Lung (tissue), 12 donors: ENCODE data around the gene ALG12. TPM values are rescaled to one million over a fixed set of nuclear protein-coding genes. Genes with fewer than 3 reads are reported as not detected.

ENCODE experiments used
- ATAC-seq: fragments of 200-7000 bp; cut with Tn5 transposase; one replicate; pipeline ENCODE4 v1.9.1; 2020; ENCODE audit warnings: moderate number of reproducible peaks; ENCODE audit not compliant: insufficient read depth, low FRiP score
- DNase-seq, 3 donors: peaks; one replicate each; pipeline ENCODE4 v3.0.0-alpha.2; 2013 to 2017
- H3K27ac ChIP-seq, 2 donors: one replicate each; pipeline ENCODE4 v1.5.1; 2013; ENCODE audit warnings: mild to moderate bottlenecking in 2 of 2, moderate library complexity in 2 of 2, control low read depth in 1 of 2, inconsistent platforms in 1 of 2, low read depth in 1 of 2, low read length in 1 of 2
- H3K27me3 ChIP-seq, 3 donors: one replicate each; pipeline ENCODE4 v1.5.1; 2013; ENCODE audit warnings: low read length in 2 of 3; ENCODE audit not compliant: control insufficient read depth in 3 of 3, insufficient read depth in 3 of 3
- H3K36me3 ChIP-seq, 4 donors: one replicate each; pipeline ENCODE4 v1.5.1; 2013; ENCODE audit warnings: low read length in 4 of 4, mild to moderate bottlenecking in 1 of 4, moderate library complexity in 1 of 4; ENCODE audit not compliant: control insufficient read depth in 4 of 4, insufficient read depth in 4 of 4
- H3K4me1 ChIP-seq, 5 donors: one replicate each; pipeline ENCODE4 v1.5.1; 2013; ENCODE audit warnings: low read length in 5 of 5, mild to moderate bottlenecking in 2 of 5, moderate library complexity in 1 of 5; ENCODE audit not compliant: control insufficient read depth in 5 of 5, insufficient read depth in 5 of 5
- H3K4me3 ChIP-seq: one replicate; pipeline ENCODE4 v1.5.1; 2013; ENCODE audit warnings: mild to moderate bottlenecking, control low read depth, moderate library complexity
- H3K9ac ChIP-seq, 2 donors: one replicate each; pipeline ENCODE4 v1.5.1; 2013; ENCODE audit warnings: low read length in 2 of 2, control low read depth in 1 of 2; ENCODE audit not compliant: insufficient read depth in 1 of 2
- H3K9me3 ChIP-seq, 4 donors: one replicate each; pipeline ENCODE4 v1.5.1; 2013; ENCODE audit warnings: low read length in 3 of 4, mild to moderate bottlenecking in 1 of 4, moderate library complexity in 1 of 4; ENCODE audit not compliant: control insufficient read depth in 4 of 4, insufficient read depth in 3 of 4
- WGBS, 2 donors: extraction: QIAGEN DNeasy Blood & Tissue Kit; methylation state at CpG; one replicate each; pipeline ENCODE4 v1.1.7; 2013; 5-methylcytosine and 5-hydroxymethylcytosine counted together
- polyA plus RNA-seq, 2 donors: library from polyadenylated mRNA; stranded (reverse); fragments of 200-250 nt; gene quantifications; one replicate each; pipeline ENCODE4 v1.2.1, GENCODE V29; 2013
- total RNA-seq, 2 donors: library from RNA; depleted of rRNA in 1 of 2; stranded (reverse); fragments of >200 nt in 1 of 2; gene quantifications; one replicate each; pipeline ENCODE4 v1.2.1, GENCODE V29; 2014 to 2021
- TF ChIP-seq, protein P1 (sequence below): IDR thresholded peaks from 2 replicates; pipeline ENCODE4 v1.5.1; 2012; ENCODE audit warnings: mild to moderate bottlenecking; ENCODE audit errors: control extremely low read depth, extremely low read depth
- donor health status: control.
- donor health status: control.
- donor health status: Bipolar disorder and iron deficiency.
- donor health status: healthy.
- donor health status: DM: yes; HTN: yes; CAD: no.

The ALG12 gene
- total and polyA plus RNA-seq, 4 donors = 13.6 to 33.9 (median 16.6) TPM

- H3K4me1 ChIP-seq = peaks cover 3 to 56% (median 20%) of the 10 kb centered on the region in 5 donors
- peak overlapping the region; percentile 14 to 89 for H3K27ac ChIP-seq
- no peak overlapping the region for H3K9ac ChIP-seq
- DNase-seq (peak in 2 of 3 donors; percentile 50 to 52), ATAC-seq (no peak)
- peaks cover 0 to 28% (median 8%) of the 10 kb centered on the region in 4 donors for H3K36me3 ChIP-seq
- WGBS, 2 donors = 18 to 33% methylated on average over 35 to 36 of the region's 36 CpGs
- no peaks in the 10 kb centered on the region for H3K9me3 ChIP-seq
- H3K27me3 ChIP-seq = peaks cover 0 to 12% (median 4%) of the 10 kb centered on the region in 3 donors
- TF ChIP-seq, protein P1, sequence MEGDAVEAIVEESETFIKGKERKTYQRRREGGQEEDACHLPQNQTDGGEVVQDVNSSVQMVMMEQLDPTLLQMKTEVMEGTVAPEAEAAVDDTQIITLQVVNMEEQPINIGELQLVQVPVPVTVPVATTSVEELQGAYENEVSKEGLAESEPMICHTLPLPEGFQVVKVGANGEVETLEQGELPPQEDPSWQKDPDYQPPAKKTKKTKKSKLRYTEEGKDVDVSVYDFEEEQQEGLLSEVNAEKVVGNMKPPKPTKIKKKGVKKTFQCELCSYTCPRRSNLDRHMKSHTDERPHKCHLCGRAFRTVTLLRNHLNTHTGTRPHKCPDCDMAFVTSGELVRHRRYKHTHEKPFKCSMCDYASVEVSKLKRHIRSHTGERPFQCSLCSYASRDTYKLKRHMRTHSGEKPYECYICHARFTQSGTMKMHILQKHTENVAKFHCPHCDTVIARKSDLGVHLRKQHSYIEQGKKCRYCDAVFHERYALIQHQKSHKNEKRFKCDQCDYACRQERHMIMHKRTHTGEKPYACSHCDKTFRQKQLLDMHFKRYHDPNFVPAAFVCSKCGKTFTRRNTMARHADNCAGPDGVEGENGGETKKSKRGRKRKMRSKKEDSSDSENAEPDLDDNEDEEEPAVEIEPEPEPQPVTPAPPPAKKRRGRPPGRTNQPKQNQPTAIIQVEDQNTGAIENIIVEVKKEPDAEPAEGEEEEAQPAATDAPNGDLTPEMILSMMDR = no peak
- H3K4me3 ChIP-seq = no peak overlapping the region
Observed at GRCh38 chr22:49966774-49967705, 48.8 kb upstream of the ALG12 start.

- H3K4me3 ChIP-seq = no peak overlapping the region
Observed at GRCh38 chr22:49966041-49966773, 48.0 kb upstream of the ALG12 start.

DNA sequence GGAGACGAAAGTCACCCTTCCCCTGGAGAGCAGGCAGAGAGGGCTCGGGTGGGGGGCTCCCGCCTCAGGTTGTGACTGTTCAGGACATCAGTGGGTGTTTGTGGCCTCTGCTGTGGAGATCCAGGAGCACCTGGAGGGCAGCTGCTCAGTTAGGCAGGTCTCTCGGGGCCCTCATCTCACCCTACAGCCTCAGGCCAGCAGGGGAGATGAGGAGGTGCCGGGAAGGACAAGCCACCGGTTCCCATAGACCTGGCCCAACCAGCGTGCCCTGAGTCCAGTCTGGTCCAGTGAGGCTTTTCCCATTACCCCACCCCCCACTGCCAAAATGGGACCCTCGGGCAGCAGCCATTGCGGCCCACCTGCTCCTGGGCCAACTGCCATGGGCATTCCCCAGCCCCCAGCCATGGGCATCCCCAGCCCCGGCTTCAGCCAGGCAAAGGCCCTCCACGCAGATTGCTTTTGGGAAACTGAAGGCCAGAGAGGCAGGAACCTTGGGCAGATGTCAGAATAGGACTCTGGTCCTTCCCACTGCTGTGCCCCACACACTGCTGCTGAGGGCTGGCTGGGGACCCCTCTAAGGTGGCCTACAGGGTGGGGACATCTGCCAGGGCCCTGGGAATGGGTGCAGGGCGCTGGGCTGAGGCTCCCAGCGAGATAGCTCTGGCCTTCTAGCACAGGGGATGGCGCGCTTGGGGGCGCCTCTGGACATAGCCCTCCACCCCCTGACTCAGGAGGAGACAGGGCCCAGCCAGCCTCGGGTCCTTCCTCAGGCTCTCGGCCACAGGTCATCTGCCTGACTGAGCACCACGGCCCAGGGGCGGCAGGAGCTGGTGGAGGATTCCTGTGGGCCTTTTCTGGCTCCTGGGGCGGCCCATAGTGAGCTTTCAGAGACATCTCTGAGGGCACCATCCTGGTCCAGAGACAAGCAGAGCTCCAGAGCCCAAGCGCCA, 47.1 kb upstream of the ALG12 start:
- TF ChIP-seq, protein P1 = no peak
- H3K4me3 ChIP-seq = no peak overlapping the region
- H3K27me3 ChIP-seq = peaks cover 0 to under 1% (median 0%) of the 10 kb centered on the region in 3 donors
- H3K27ac ChIP-seq = peak overlapping the region in 1 of 2 donors; percentile 68
- H3K9me3 ChIP-seq = peaks cover 0 to 3% (median 0%) of the 10 kb centered on the region in 4 donors
- H3K4me1 ChIP-seq = peaks cover under 1 to 48% (median 20%) of the 10 kb centered on the region in 5 donors
- peaks cover 0 to 36% (median 8%) of the 10 kb centered on the region in 4 donors for H3K36me3 ChIP-seq
- ATAC-seq = no peak
- DNase-seq = peak in 1 of 3 donors; percentile 10
- no peak overlapping the region for H3K9ac ChIP-seq
- 78 to 80% methylated on average over 22 of the region's 22 CpGs for WGBS, 2 donors

More at GRCh38 chr22:49966041-49966773, 48.0 kb upstream of the ALG12 start:
- DNase-seq = peak in 1 of 3 donors; percentile 11
- ATAC-seq = no peak
- H3K36me3 ChIP-seq = peaks cover 0 to 36% (median 8%) of the 10 kb centered on the region in 4 donors
- 66 to 67% methylated on average over 11 of the region's 11 CpGs for WGBS, 2 donors
- H3K4me1 ChIP-seq = peaks cover 3 to 51% (median 20%) of the 10 kb centered on the region in 5 donors
- H3K9ac ChIP-seq = no peak overlapping the region
- peak overlapping the region; percentile 14 to 89 for H3K27ac ChIP-seq
- H3K27me3 ChIP-seq = peaks cover 0 to 9% (median 4%) of the 10 kb centered on the region in 3 donors
- peaks cover 0 to 3% (median 0%) of the 10 kb centered on the region in 4 donors for H3K9me3 ChIP-seq
- TF ChIP-seq, protein P1 = no peak
